Ascending aorta (tissue), 2 donors: ENCODE results near the gene LIPG. TPM values are rescaled to one million over a fixed set of nuclear protein-coding genes. Genes with fewer than 3 reads are reported as not detected.

Experiments
- DNase-seq, 2 donors: peaks; one replicate each; pipeline ENCODE4 v3.0.0-alpha.2; 2019; ENCODE audit warnings: low spot score in 2 of 2
- H3K27ac ChIP-seq, 2 donors: fragments of 200-600 bp; sonication (generic); one replicate each; pipeline ENCODE4 v1.5.1; 2016 to 2017; ENCODE audit warnings: mild to moderate bottlenecking in 1 of 2
- H3K27me3 ChIP-seq: fragments of 200-600 bp; sonication (generic); one replicate; pipeline ENCODE4 v1.5.1; 2017
- H3K36me3 ChIP-seq, 2 donors: fragments of 200-600 bp; sonication (generic); one replicate each; pipeline ENCODE4 v1.5.1; 2016
- H3K4me1 ChIP-seq, 2 donors: fragments of 200-600 bp; sonication (generic); one replicate each; pipeline ENCODE4 v1.5.1; 2016 to 2017; ENCODE audit warnings: mild to moderate bottlenecking in 1 of 2
- H3K4me3 ChIP-seq, 2 donors: fragments of 200-600 bp; sonication (generic); one replicate each; pipeline ENCODE4 v1.5.1; 2016 to 2017; ENCODE audit warnings: mild to moderate bottlenecking in 1 of 2
- H3K9me3 ChIP-seq, 2 donors: fragments of 200-600 bp; sonication (generic); one replicate each; pipeline ENCODE4 v1.5.1; 2016
- intact Hi-C: fragments of 100-400 bp; cut with DNase I; formaldehyde crosslinking; loops from one replicate; pipeline ENCODE4 v1.15.1; 2023
- total RNA-seq: library from RNA; depleted of rRNA; stranded (reverse); fragments of >200 nt; gene quantifications from one replicate; pipeline ENCODE4 v1.1.0, GENCODE V29; 2016
- TF ChIP-seq, protein P1 (sequence below), 3 experiments: fragments of 200-600 bp in 2 of 3; fragments of 450-650 bp in 1 of 3; sonication (generic) in 2 of 3; IDR thresholded peaks; one replicate each; pipeline ENCODE4 v1.5.1; 2016 to 2019; ENCODE audit warnings: antibody characterized with exemption in 3 of 3, mild to moderate bottlenecking in 1 of 3, moderate library complexity in 1 of 3

LIPG gene
- total RNA-seq, 1 donor from 2014 or later: 1.6 TPM

DNA sequence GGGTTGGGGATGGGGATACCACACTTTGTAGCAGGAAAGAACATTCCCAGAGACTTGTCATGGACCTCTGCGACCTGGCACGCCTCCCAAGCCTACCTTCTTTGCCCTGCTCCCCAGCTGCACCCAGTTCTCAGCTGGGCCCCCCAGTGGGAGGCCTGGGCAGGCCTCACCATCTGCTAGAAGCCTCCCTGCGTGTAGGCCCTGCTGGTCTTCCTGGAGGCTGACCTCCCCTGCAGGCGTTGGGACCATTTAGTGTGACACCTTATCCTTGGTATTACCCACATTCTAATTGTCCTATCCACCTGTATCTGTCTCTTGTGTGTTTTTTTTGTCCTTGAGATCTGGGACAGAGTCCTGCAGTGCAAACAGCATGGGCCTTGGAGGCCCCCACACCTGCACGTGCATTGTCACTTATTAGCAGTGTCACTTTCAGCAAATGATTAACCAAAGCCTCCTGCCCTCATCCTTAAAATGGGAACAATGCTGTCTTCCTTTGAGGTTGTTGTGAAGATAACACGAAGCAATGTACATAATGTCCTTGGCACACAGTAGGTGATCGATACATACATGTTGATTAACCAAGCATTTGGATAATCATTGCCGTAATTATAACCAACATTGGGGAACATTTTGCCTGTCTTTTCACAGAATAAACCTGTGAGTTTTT, 77.2 kb downstream of the LIPG start:
- Histone ChIP-seq H3K27ac (no peak overlapping the region), H3K4me1 (no peaks in the 10 kb centered on the region), H3K4me3 (no peak overlapping the region), H3K27me3 (no peaks in the 10 kb centered on the region), H3K9me3 (no peaks in the 10 kb centered on the region), H3K36me3 (no peaks in the 10 kb centered on the region)
- TF ChIP-seq, protein P1, sequence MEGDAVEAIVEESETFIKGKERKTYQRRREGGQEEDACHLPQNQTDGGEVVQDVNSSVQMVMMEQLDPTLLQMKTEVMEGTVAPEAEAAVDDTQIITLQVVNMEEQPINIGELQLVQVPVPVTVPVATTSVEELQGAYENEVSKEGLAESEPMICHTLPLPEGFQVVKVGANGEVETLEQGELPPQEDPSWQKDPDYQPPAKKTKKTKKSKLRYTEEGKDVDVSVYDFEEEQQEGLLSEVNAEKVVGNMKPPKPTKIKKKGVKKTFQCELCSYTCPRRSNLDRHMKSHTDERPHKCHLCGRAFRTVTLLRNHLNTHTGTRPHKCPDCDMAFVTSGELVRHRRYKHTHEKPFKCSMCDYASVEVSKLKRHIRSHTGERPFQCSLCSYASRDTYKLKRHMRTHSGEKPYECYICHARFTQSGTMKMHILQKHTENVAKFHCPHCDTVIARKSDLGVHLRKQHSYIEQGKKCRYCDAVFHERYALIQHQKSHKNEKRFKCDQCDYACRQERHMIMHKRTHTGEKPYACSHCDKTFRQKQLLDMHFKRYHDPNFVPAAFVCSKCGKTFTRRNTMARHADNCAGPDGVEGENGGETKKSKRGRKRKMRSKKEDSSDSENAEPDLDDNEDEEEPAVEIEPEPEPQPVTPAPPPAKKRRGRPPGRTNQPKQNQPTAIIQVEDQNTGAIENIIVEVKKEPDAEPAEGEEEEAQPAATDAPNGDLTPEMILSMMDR (IDR thresholded peaks at IDR 0.05): no peak
- no peak for DNase-seq
- intact Hi-C loops: no loop called here

DNA sequence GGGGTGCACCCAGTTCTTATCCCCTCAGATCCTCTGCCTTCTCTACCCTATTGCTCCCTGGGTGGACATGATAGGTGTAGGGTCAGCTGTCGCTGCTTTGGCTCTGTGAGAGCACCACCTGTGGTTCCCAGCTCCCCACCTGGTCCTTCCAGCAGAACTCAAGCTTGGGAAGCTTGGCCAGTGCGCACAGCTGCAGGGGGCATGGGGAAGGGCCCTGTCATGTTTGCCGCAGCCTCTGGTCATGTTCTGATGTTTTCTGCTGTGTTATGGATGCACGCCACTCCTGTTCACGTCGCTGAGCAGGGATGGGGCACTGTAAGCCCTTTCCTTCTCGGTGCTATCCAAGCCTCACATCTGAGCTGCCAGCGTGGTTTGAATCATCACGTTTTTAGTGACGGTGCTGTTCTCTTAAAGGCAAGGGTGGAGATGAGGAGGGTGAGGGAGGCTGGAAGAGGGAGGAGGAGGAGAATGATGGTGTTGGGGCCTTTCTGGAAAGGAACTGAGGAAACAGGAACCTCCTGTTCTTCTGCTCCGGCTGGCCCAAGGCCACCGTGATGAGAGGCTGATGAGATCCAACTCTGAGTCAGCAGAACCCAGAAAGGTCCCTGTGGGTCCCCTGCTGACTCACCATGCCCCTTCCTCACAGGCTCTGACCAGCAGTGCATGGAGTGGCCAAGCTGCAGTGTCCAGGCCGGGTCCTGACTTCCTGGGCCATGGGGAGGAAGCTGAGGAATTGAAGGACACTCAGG, 78.0 kb downstream of the LIPG start:
- Histone ChIP-seq H3K4me1 (no peaks in the 10 kb centered on the region), H3K27ac (no peak overlapping the region), H3K36me3 (no peaks in the 10 kb centered on the region), H3K9me3 (no peaks in the 10 kb centered on the region), H3K4me3 (no peak overlapping the region), H3K27me3 (no peaks in the 10 kb centered on the region)
- no peak for DNase-seq
- intact Hi-C loops: no loop called here
- TF ChIP-seq, protein P1 (IDR thresholded peaks at IDR 0.05): no peak

DNA sequence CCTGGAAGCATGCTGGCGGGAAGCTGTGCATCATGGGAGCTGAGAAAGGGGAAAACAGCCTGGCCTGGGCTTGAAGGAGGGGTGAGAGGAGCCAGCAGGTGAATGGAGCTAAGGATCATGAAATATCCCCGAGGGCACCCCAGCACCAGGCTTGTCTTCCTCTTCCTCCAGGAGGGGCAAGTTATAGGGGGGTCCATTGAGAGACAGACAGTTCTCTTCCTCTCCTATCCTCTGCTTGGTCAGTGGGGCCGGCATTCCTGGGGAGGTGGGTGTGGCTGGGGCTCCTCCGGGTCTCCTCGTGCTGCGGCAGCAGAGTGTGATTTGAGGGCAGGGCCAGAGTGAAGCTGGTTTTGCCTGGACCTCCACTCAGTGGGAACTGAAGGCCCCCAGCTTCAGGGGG, 78.9 kb downstream of the LIPG start:
- no peak for DNase-seq

DNA sequence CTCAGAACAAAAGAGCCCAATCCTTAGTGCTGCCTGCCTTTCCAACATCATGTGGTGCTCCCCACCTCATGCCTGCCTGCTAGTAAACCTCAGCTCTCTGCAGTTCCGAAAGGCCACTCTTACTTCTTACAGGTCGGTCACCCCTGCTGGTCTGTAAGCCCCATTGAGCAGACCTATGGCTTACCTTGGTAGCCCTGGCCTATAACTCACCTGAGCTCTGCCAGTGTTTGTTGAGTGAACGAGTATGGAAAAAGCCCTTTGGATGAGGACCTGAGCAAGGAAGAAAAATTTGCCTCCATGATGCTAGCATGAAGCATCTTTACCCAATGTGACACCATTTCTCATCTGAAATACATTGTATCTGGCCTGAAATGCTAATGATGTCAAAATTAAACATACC, 83.3 kb downstream of the LIPG start:
- Histone ChIP-seq H3K9me3 (no peaks in the 10 kb centered on the region), H3K36me3 (no peaks in the 10 kb centered on the region), H3K4me3 (no peak overlapping the region), H3K4me1 (no peaks in the 10 kb centered on the region), H3K27ac (no peak overlapping the region), H3K27me3 (no peaks in the 10 kb centered on the region)
- TF ChIP-seq, protein P1 (IDR thresholded peaks at IDR 0.05): no peak
- intact Hi-C loops: no loop called here
- DNase-seq: no peak

More for the DNA sequence above, 78.9 kb downstream of the LIPG start:
- H3K4me3 ChIP-seq: no peak overlapping the region
- H3K27ac ChIP-seq: no peak overlapping the region
- TF ChIP-seq, protein P1 (IDR thresholded peaks at IDR 0.05): no peak
- H3K36me3 ChIP-seq: no peaks in the 10 kb centered on the region
- H3K4me1 ChIP-seq: no peaks in the 10 kb centered on the region
- H3K9me3 ChIP-seq: no peaks in the 10 kb centered on the region
- intact Hi-C loops: no loop called here
- H3K27me3 ChIP-seq: no peaks in the 10 kb centered on the region

DNA sequence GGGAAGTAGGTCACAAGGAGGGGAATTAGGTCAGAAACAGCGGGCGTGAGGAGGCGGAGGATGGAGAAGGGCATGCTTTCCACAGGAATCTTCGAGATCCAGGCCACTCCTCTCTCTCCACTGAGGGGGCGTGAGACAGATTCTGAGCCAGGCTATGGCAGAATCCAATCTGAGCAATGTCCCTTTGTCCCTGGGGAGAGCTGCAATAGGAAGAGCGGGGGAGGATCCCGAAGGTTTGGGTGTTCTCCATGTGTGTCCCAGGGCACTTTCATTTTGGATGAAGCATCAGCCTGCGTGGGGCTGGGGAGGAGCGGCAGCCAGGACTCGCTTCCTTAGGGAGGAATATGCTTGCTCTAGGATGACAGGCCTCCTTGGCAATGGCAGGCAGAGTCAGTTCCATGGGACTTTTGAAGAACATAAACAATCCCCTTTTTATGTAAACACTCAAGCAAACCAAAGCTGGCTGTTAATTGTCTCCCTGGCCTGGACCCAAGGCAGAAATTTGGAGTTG, 84.0 kb downstream of the LIPG start:
- TF ChIP-seq, protein P1 (IDR thresholded peaks at IDR 0.05): no peak
- intact Hi-C loops: no loop called here
- Histone ChIP-seq H3K9me3 (no peaks in the 10 kb centered on the region), H3K36me3 (no peaks in the 10 kb centered on the region), H3K27ac (no peak overlapping the region), H3K4me3 (peak overlapping the region in 1 of 2 donors; percentile 15), H3K4me1 (no peaks in the 10 kb centered on the region), H3K27me3 (no peaks in the 10 kb centered on the region)
- DNase-seq: peak in 1 of 2 donors; percentile 75
